ENCODE results near the gene DDX50.

DNA sequence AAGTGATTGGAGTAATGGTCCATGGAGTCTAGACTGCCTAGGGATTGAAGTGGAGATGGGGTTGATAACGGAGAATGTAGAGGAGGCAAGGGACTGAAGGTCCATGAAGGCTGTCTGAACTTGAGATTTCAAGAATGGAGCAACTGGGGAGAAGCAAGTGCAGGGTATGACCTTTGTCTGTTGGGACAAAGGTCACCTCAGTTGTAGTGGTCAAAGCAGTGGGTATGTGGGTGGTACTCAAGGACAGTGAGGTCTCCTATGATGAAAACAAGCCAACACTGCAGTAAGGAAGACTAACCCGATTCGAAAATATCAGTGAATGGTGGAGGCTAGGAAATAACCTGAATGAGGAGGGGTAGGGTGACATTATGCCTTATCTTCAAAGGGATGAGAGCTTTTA is 49.5 kb downstream of the DDX50 start:
- no peak for TF ChIP-seq ELF4 (IDR thresholded peaks at IDR 0.05)
- no peak for TF ChIP-seq NFRKB (IDR thresholded peaks at IDR 0.05)
- no peak for TF ChIP-seq FOXM1 (IDR thresholded peaks at IDR 0.05; ENCODE audit: borderline replicate concordance)
- no peak for TF ChIP-seq SUZ12 (IDR thresholded peaks at IDR 0.05)
- TF ChIP-seq ARNT (IDR thresholded peaks at IDR 0.05), result no peak
- no peak for TF ChIP-seq HDGF (IDR thresholded peaks at IDR 0.05; ENCODE audit: borderline replicate concordance)
- no peak for TF ChIP-seq SP1 (IDR thresholded peaks at IDR 0.05)
- no peak for TF ChIP-seq L3MBTL2 (conservative IDR thresholded peaks at IDR 0.05)
- no peak for TF ChIP-seq FOXK2 (IDR thresholded peaks at IDR 0.05)
- no peak for TF ChIP-seq BHLHE40 (IDR thresholded peaks at IDR 0.05; ENCODE audit: borderline replicate concordance)
- TF ChIP-seq FOXA1 (IDR thresholded peaks at IDR 0.05), result no peak

Measured in HEK293T (cell line).